AG04449 (cell line): ENCODE measurements around the gene RNF130.

ENCODE experiments used
- CTCF ChIA-PET: fragments of 350-600 bp; formaldehyde crosslinking; extraction: SDS; loops from one replicate; lab custom pipeline; 2021; ENCODE audit warnings: antibody characterized with exemption; lab: Yijun Ruan, JAX
- POLR2A ChIA-PET: fragments of 400-600, 350-600 bp; formaldehyde crosslinking; extraction: SDS; loops from one replicate; lab custom pipeline; 2020; ENCODE audit warnings: antibody characterized with exemption, inconsistent platforms; lab: Yijun Ruan, JAX
- DNase-seq: peaks from one replicate; pipeline ENCODE4 v3.0.0-alpha.2; 2010; ENCODE audit warnings: low read depth, low spot score
- H3K4me3 ChIP-seq: 2 replicates; pipeline ENCODE4 v1.5.1; 2011; ENCODE audit warnings: low read depth, mild to moderate bottlenecking, control low read depth, low read length
- TF ChIP-seq, protein P1 (sequence below): IDR thresholded peaks from one replicate; pipeline ENCODE4 v1.5.1; 2011; ENCODE audit warnings: mild to moderate bottlenecking, moderate library complexity, low read length, control low read depth, inconsistent platforms; ENCODE audit not compliant: insufficient read depth; ENCODE audit errors: missing control alignments

Gene RNF130

DNA sequence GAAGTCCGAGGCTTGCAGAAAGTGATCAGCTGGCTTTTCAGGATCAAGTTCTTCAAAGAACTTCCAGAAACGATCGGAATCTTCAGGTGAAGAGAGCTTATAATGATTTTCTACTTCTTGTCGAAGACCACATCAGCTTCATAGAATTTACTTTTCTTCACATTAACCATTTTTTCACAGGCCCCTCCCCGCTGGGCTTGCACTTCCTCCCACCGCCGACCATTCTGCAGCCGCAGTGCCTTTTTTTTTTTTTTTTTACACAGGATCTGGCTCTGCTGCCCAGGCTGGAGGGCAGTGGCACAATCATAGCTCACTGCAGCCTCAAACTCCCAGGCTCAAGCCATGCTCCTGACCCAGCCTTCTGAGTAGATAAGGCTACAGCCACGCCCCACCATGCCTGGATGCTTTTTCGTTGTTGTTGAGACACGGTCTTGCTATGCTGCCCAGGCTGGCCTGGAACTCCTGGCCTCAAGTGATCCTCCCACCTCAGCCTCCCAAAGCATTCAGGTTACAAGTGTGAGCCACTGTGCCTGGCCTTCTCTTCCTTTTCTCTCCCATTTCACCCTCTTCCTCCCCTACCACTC lies 15.3 kb upstream of the RNF130 start:
- H3K4me3 ChIP-seq: no peak overlapping the region
- no peak for DNase-seq
- ChIA-PET POLR2A (no interaction called here), CTCF (interaction anchor here (0.6 kb wide), 1 partner anchor 361 kb away, joined by 3 read pairs; no protein-coding TSS in a partner anchor)
- TF ChIP-seq, protein P1, sequence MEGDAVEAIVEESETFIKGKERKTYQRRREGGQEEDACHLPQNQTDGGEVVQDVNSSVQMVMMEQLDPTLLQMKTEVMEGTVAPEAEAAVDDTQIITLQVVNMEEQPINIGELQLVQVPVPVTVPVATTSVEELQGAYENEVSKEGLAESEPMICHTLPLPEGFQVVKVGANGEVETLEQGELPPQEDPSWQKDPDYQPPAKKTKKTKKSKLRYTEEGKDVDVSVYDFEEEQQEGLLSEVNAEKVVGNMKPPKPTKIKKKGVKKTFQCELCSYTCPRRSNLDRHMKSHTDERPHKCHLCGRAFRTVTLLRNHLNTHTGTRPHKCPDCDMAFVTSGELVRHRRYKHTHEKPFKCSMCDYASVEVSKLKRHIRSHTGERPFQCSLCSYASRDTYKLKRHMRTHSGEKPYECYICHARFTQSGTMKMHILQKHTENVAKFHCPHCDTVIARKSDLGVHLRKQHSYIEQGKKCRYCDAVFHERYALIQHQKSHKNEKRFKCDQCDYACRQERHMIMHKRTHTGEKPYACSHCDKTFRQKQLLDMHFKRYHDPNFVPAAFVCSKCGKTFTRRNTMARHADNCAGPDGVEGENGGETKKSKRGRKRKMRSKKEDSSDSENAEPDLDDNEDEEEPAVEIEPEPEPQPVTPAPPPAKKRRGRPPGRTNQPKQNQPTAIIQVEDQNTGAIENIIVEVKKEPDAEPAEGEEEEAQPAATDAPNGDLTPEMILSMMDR: no peak

DNA sequence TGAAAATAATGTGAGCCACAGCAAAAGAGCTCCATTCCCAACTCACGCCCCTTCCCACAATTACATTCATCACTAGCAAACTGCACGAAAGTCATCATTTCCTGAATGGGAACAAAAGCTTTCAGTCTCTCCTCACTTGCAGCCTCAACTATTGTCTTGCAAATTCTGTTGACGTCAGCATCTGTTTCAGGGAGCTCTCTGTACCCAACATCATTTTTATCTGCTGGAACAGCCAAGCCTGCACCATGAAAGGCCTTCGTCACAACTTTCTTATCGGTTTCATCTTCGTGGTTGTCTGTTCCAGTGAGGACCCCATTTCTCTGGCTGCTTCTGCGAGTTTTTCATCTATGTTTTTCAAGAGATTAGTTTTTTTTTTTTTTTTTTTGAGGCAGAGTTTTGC lies 14.3 kb upstream of the RNF130 start:
- CTCF ChIA-PET: no interaction called here
- H3K4me3 ChIP-seq: no peak overlapping the region
- TF ChIP-seq, protein P1: no peak
- DNase-seq: no peak
- POLR2A ChIA-PET: no interaction called here

DNA sequence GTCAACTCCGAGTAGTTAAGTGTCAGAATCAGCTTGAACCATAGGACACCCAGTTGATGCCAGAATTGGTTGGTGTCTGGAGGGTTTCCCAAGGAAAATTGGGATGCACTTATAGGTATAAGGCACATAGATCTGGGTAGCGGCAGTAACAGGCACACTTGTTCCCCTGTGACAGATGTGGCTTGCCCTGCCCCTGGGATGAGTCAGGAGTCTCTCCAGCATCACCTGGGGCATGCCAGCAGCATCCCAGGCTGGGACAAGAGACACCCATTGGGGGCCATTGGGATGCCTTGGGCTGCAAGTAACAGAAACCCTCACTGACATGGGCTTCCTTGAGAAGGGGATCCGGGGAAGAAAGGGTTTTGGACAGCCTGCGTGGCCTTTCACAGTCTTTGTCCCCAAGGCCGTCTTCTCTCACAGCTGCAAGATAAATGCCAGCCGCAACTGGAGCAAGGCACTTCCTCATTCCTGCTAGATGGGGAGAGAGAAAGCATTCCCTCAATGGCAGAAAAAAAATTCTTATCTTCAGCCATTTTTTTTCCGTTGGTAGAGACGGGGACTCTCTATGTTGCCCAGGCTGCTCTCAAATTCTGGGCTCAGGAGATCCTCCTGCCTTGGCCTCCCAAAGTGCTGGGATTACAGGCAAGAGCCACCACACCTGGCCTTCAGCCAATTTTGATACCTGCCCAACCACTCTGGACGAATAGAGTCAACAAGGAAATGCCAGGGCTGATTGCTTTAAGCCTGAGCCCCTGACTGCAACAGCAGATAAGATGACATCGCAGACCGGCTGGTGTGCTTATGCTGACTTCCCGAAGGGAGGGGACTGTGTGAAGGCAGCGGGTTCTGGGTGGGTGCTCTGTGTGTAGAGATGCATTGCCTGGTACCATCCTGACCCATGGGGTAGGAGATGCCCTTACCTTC lies 13.3 kb upstream of the RNF130 start:
- POLR2A ChIA-PET: no interaction called here
- CTCF ChIA-PET: no interaction called here
- TF ChIP-seq, protein P1: no peak
- H3K4me3 ChIP-seq: no peak overlapping the region
- DNase-seq: no peak

DNA sequence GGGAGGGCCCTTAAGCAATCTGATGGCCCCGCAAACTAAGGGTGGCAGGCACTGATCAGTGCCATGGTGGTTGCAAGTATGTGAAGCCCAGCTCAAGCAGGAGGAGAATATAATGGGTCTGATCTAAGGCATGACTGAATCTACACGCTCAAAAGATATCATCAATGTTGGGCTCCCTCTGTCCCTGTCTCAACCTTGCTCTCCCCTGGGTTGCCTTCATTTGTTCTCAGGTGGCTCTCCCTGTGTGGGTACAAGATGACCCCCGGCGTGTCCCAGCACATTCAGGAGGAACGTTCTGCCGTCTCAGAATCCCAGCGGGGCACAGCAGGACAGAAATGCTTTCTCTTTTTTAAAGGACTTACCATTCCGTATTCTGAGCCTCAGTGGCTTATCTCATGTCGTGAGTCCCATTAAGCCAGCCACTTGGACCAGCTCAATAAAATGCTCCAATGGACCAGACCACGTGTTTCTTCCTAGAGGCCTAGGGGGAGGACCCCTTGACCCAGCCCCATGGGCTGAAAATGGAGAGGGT lies 12.0 kb upstream of the RNF130 start:
- no peak for DNase-seq
- POLR2A ChIA-PET: no interaction called here
- TF ChIP-seq, protein P1: no peak
- CTCF ChIA-PET: no interaction called here
- no peak overlapping the region for H3K4me3 ChIP-seq

DNA sequence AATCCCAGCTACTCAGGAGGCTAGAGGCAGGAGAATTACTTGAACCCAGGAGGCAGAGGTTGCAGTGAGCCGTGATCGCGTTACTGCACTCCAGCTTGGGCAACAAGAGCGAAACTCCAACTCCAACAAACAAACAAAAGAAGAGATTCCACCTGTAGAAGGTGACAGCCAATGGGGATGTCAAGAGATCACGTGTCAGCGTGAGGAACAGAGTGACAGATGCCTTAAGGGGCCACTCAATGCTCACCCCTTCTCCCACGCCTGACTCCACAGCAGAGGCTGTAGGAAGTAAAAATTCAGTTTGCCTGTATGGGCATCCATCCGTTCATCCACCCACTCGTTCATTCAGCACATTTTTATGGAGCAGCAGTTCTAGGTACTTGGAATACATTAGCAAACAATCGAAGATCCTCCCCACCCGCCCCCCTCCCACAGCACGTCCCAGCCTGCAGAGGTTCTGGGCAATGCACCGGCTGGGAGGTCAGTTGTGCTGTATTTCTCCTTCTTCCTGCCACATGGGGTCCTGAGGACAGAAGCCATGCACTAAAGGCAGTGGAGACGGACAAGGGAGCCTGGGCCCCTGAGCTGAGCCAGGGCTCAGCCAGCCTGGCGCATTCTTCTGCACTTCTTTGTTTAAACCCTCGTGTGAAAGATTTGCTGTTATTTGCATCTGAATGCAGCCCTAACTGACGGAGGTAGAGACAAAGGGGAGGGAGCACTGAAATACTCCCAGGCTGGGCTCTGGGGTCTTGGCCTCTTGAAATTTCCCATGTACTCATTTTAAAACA lies 11.3 kb upstream of the RNF130 start:
- ChIA-PET POLR2A (no interaction called here), CTCF (no interaction called here)
- TF ChIP-seq, protein P1: no peak
- DNase-seq: no peak
- H3K4me3 ChIP-seq: no peak overlapping the region
